ENCODE data around the gene PREX1.

- TF ChIP-seq, protein P1, sequence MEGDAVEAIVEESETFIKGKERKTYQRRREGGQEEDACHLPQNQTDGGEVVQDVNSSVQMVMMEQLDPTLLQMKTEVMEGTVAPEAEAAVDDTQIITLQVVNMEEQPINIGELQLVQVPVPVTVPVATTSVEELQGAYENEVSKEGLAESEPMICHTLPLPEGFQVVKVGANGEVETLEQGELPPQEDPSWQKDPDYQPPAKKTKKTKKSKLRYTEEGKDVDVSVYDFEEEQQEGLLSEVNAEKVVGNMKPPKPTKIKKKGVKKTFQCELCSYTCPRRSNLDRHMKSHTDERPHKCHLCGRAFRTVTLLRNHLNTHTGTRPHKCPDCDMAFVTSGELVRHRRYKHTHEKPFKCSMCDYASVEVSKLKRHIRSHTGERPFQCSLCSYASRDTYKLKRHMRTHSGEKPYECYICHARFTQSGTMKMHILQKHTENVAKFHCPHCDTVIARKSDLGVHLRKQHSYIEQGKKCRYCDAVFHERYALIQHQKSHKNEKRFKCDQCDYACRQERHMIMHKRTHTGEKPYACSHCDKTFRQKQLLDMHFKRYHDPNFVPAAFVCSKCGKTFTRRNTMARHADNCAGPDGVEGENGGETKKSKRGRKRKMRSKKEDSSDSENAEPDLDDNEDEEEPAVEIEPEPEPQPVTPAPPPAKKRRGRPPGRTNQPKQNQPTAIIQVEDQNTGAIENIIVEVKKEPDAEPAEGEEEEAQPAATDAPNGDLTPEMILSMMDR (IDR thresholded peaks at IDR 0.05): no peak
- no peak for TF ChIP-seq POLR2A (IDR thresholded peaks at IDR 0.05)
- TF ChIP-seq EP300 (IDR thresholded peaks at IDR 0.05): no peak
These were observed 32.1 kb downstream of the PREX1 start for GRCh38 chr20:48795732-48796131.

All from ovary (tissue), 3 donors.